A549 (cell line): ENCODE measurements around the gene CLTCL1.

Experiments
- BCL3 ChIP-seq: fragments of >200 bp; sonication (Bioruptor Twin); formaldehyde crosslinking; IDR thresholded peaks from 3 replicates; pipeline ENCODE4 v1.6.1; 2016
- CBX2 ChIP-seq: fragments of 200-600 bp; sonication (generic); IDR thresholded peaks from 2 replicates; pipeline ENCODE4 v1.6.1; 2016; ENCODE audit warnings: low read depth, mild to moderate bottlenecking, borderline replicate concordance
- CBX8 ChIP-seq: fragments of 200-600 bp; sonication (generic); IDR thresholded peaks from 2 replicates; pipeline ENCODE4 v1.6.1; 2016
- CEBPB ChIP-seq, 2 experiments: fragments of >200 bp in 1 of 2; sonication (Bioruptor Twin) in 1 of 2; formaldehyde crosslinking in 1 of 2; IDR thresholded peaks; 2 replicates each; pipeline ENCODE4 v1.6.1; 2012 to 2016
- CTCF ChIP-seq: fragments of >200 bp; sonication (Bioruptor Twin); formaldehyde crosslinking; IDR thresholded peaks from 3 replicates; pipeline ENCODE4 v1.5.1; 2016
- EHF ChIP-seq: fragments of 250-450 bp; sonication (Bioruptor Pico); IDR thresholded peaks from 2 replicates; pipeline ENCODE4 v1.5.0; 2020; ENCODE audit warnings: mild to moderate bottlenecking
- JUN ChIP-seq, 2 experiments: fragments of >200 bp; sonication (Bioruptor Twin); formaldehyde crosslinking; IDR thresholded peaks; 2 replicates in 1 of 2; 3 replicates in 1 of 2; pipeline ENCODE4 v1.6.1; 2016 to 2017
- KDM5A ChIP-seq: fragments of 200-600 bp; sonication (generic); IDR thresholded peaks from 2 replicates; pipeline ENCODE4 v1.6.1; 2016; ENCODE audit warnings: antibody characterized with exemption, mild to moderate bottlenecking
- MYC ChIP-seq: IDR thresholded peaks from 2 replicates; pipeline ENCODE4 v1.6.1; 2012; ENCODE audit warnings: mild to moderate bottlenecking, inconsistent platforms, low read length, improper control_type of control experiment, borderline replicate concordance
- NFE2L2 ChIP-seq: fragments of 150-350 bp; conservative IDR thresholded peaks from 2 replicates; pipeline ENCODE4 v1.6.1; 2014; ENCODE audit warnings: low read length
- POLR2A ChIP-seq: IDR thresholded peaks from 2 replicates; pipeline ENCODE4 v1.6.1; 2012; ENCODE audit warnings: mild to moderate bottlenecking, low read length
- REST ChIP-seq: fragments of 200-600 bp; sonication (generic); IDR thresholded peaks from 2 replicates; pipeline ENCODE4 v1.6.1; 2016; ENCODE audit warnings: antibody characterized with exemption, mild to moderate bottlenecking, moderate library complexity
- SMC3 ChIP-seq: fragments of >200 bp; sonication (Bioruptor Twin); formaldehyde crosslinking; IDR thresholded peaks from 3 replicates; pipeline ENCODE4 v1.6.1; 2018; ENCODE audit warnings: inconsistent platforms
- TP53 ChIP-seq: fragments of 250-450 bp; sonication (Bioruptor Pico); IDR thresholded peaks from 2 replicates; pipeline ENCODE4 v1.5.0; 2021; ENCODE audit warnings: mild to moderate bottlenecking, moderate library complexity

- TF ChIP-seq REST: no peak
- no peak for TF ChIP-seq NFE2L2
- TF ChIP-seq CTCF: no peak
- TF ChIP-seq JUN (IDR thresholded peaks at IDR 0.05): no peak
- TF ChIP-seq SMC3: no peak
- no peak for TF ChIP-seq BCL3
- no peak for TF ChIP-seq KDM5A
- no peak for TF ChIP-seq CEBPB (IDR thresholded peaks at IDR 0.05)
- no peak for TF ChIP-seq POLR2A
- no peak for TF ChIP-seq EHF (CRISPR knock-in tag)
- no peak for TF ChIP-seq CBX8
- no peak for TF ChIP-seq TP53 (CRISPR knock-in tag)
- TF ChIP-seq MYC: no peak
- no peak for TF ChIP-seq CBX2
Measured at GRCh38 chr22:19317865-19318264, 26.3 kb upstream of the CLTCL1 start.
